GM12878 (cell line): ENCODE data around the gene BMF.

Experiments used
- BRCA1 ChIP-seq: IDR thresholded peaks from 2 replicates; pipeline ENCODE4 v1.6.1; 2011; ENCODE audit warnings: low read depth, low read length, improper control_type of control experiment
- CTCF ChIP-seq, 3 experiments: IDR thresholded peaks in 2 of 3; conservative IDR thresholded peaks in 1 of 3; 2 replicates each; pipeline ENCODE4 v1.5.1; 2011; ENCODE audit warnings: low read depth in 3 of 3, low read length in 3 of 3, mild to moderate bottlenecking in 3 of 3, control low read depth in 2 of 3, moderate library complexity in 2 of 3, inconsistent platforms in 1 of 3, mixed read lengths in 1 of 3; ENCODE audit not compliant: control insufficient read depth in 2 of 3, insufficient read depth in 1 of 3; ENCODE audit errors: extremely low read depth in 1 of 3
- EGR1 ChIP-seq, 2 experiments: IDR thresholded peaks; 1 replicate in 1 of 2; 2 replicates in 1 of 2; pipeline ENCODE4 v1.6.1; 2011 to 2012; ENCODE audit warnings: low read depth in 2 of 2, low read length in 2 of 2, borderline replicate concordance in 1 of 2, mild to moderate bottlenecking in 1 of 2, moderate library complexity in 1 of 2
- MTA2 ChIP-seq: fragments of 450-650 bp; IDR thresholded peaks from 2 replicates; pipeline ENCODE4 v1.6.1; 2016; ENCODE audit warnings: low read depth, mild to moderate bottlenecking, moderate library complexity
- NFIC ChIP-seq: IDR thresholded peaks from 2 replicates; pipeline ENCODE4 v1.6.1; 2012; ENCODE audit warnings: low read depth, mild to moderate bottlenecking, inconsistent platforms, low read length, moderate library complexity
- SMC3 ChIP-seq: IDR thresholded peaks from 2 replicates; pipeline ENCODE4 v1.6.1; 2011; ENCODE audit warnings: low read length, improper control_type of control experiment, borderline replicate concordance

- TF ChIP-seq SMC3, result no peak
- no peak for TF ChIP-seq CTCF (IDR thresholded peaks at IDR 0.05 in 2 of 3, conservative IDR thresholded peaks at IDR 0.05 in 1 of 3; ENCODE audit: control insufficient read depth in 2 of 3, extremely low read depth in 1 of 3, insufficient read depth in 1 of 3, low read depth in 3 of 3, low read length in 3 of 3)
- TF ChIP-seq EGR1 (IDR thresholded peaks at IDR 0.05; ENCODE audit: borderline replicate concordance in 1 of 2, low read depth in 2 of 2, low read length in 2 of 2), result no peak
- no peak for TF ChIP-seq NFIC
- TF ChIP-seq BRCA1, result no peak
- no peak for TF ChIP-seq MTA2
Measured at GRCh38 chr15:40150163-40150925, 41.7 kb upstream of the BMF start.
